K562 (cell line): ENCODE results near the gene MRI1. TPM values are rescaled to one million over a fixed set of nuclear protein-coding genes. Genes with fewer than 3 reads are reported as not detected.

Experiments used
- CHD2 ChIP-seq: IDR thresholded peaks from 2 replicates; pipeline ENCODE4 v1.6.1; 2011; ENCODE audit warnings: low read depth, low read length
- CREB3L1 ChIP-seq: fragments of 450-650 bp; IDR thresholded peaks from 2 replicates; pipeline ENCODE4 v1.6.1; 2014; ENCODE audit warnings: low read depth, mild to moderate bottlenecking, moderate library complexity, borderline replicate concordance
- CTBP1 ChIP-seq: fragments of 450-650 bp; IDR thresholded peaks from 2 replicates; pipeline ENCODE4 v1.6.1; 2016; ENCODE audit warnings: borderline replicate concordance
- DPF2 ChIP-seq: fragments of 450-650 bp; IDR thresholded peaks from 2 replicates; pipeline ENCODE4 v1.6.1; 2016
- ELK1 ChIP-seq: sonication (generic); formaldehyde crosslinking; IDR thresholded peaks from 2 replicates; pipeline ENCODE4 v1.8.1; 2022; ENCODE audit warnings: missing genetic modification reagents
- ESRRA ChIP-seq: fragments of 450-650 bp; IDR thresholded peaks from 2 replicates; pipeline ENCODE4 v1.6.1; 2014; ENCODE audit warnings: low read depth, mild to moderate bottlenecking, moderate library complexity, borderline replicate concordance
- GABPB1 ChIP-seq: sonication (generic); formaldehyde crosslinking; IDR thresholded peaks from 2 replicates; pipeline ENCODE4 v1.8.0; 2022; ENCODE audit warnings: mild to moderate bottlenecking, missing genetic modification reagents
- NCOA2 ChIP-seq, 2 experiments: fragments of 450-650 bp; IDR thresholded peaks; 2 replicates each; pipeline ENCODE4 v1.6.1; 2018; ENCODE audit warnings: mild to moderate bottlenecking in 2 of 2, moderate library complexity in 1 of 2; ENCODE audit not compliant: partially characterized antibody in 2 of 2
- NCOA4 ChIP-seq: fragments of 450-650 bp; IDR thresholded peaks from 2 replicates; pipeline ENCODE4 v1.6.1; 2018; ENCODE audit warnings: mild to moderate bottlenecking; ENCODE audit not compliant: partially characterized antibody
- NR4A1 ChIP-seq, 2 experiments: fragments of 250-450 bp in 1 of 2; fragments of 450-650 bp in 1 of 2; sonication (Bioruptor Pico) in 1 of 2; IDR thresholded peaks; 2 replicates each; pipeline versions ENCODE4 v1.4.0 to v1.6.1; 2016 to 2020; ENCODE audit warnings: mild to moderate bottlenecking in 2 of 2, missing compliant biosample characterization in 1 of 2, missing genetic modification characterization in 1 of 2, moderate library complexity in 1 of 2
- RBM25 ChIP-seq: fragments of 200-400 bp; formaldehyde crosslinking; IDR thresholded peaks from 2 replicates; pipeline ENCODE4 v1.6.1; 2018; ENCODE audit warnings: low read length, low read depth, moderate library complexity; ENCODE audit not compliant: severe bottlenecking
- SIN3A ChIP-seq, 2 experiments: fragments of 150-350 bp in 1 of 2; IDR thresholded peaks; 2 replicates each; pipeline ENCODE4 v1.6.1; 2011 to 2016; ENCODE audit warnings: borderline replicate concordance in 2 of 2, low read depth in 2 of 2, low read length in 2 of 2, mild to moderate bottlenecking in 2 of 2, moderate library complexity in 2 of 2; ENCODE audit not compliant: control insufficient read depth in 1 of 2
- SIN3B ChIP-seq: fragments of 450-650 bp; IDR thresholded peaks from 2 replicates; pipeline ENCODE4 v1.6.1; 2017; ENCODE audit warnings: low read depth, mild to moderate bottlenecking, moderate library complexity
- TSC22D4 ChIP-seq: fragments of 450-650 bp; IDR thresholded peaks from 2 replicates; pipeline ENCODE4 v1.6.1; 2016; ENCODE audit warnings: missing genetic modification characterization, missing biosample characterization, control low read depth
- U2AF2 ChIP-seq: fragments of 200-400 bp; formaldehyde crosslinking; optimal IDR thresholded peaks from 2 replicates; pipeline ENCODE3; 2017; ENCODE audit warnings: low read depth, mild to moderate bottlenecking, low read length
- YY1 ChIP-seq, 3 experiments: IDR thresholded peaks; 2 replicates each; pipeline ENCODE4 v1.6.1; 2011; ENCODE audit warnings: low read length in 2 of 3, mild to moderate bottlenecking in 2 of 3, moderate library complexity in 2 of 3, borderline replicate concordance in 1 of 3, control low read depth in 1 of 3, low read depth in 1 of 3; ENCODE audit not compliant: insufficient read depth in 3 of 3, insufficient replicate concordance in 2 of 3, control insufficient read depth in 1 of 3, insufficient read length in 1 of 3; ENCODE audit errors: extremely low read depth in 1 of 3
- ZNF324 ChIP-seq: fragments of 250-450 bp; sonication (Bioruptor Pico); IDR thresholded peaks from 2 replicates; pipeline ENCODE4 v1.4.0; 2020; ENCODE audit warnings: mild to moderate bottlenecking
- polyA plus RNA-seq, 8 experiments: library from polyadenylated mRNA; depleted of rRNA in 4 of 8; stranded (reverse) in 5 of 8; unstranded in 3 of 8; fragments of >200 nt; fragmentation: Nextera tagmentation in 2 of 8; fragmentation: Illumina TruSeq in 1 of 8; extraction: Ambion mirVana in 2 of 8; extraction: Trizol in 1 of 8; gene quantifications; 2 replicates each; pipeline versions ENCODE4 v1.2.1 to v1.2.3, GENCODE V29; 2011 to 2014; ENCODE audit warnings: inconsistent platforms in 1 of 8, missing spikeins in 1 of 8
- total RNA-seq, 7 experiments: library from RNA; depleted of rRNA in 6 of 7; stranded (reverse); fragments of >200 nt in 6 of 7; fragmentation: Illumina TruSeq in 2 of 7; extraction: Trizol in 2 of 7; gene quantifications; 2 replicates each; pipeline versions ENCODE4 v1.2.1 to v1.2.3, GENCODE V29; 2011 to 2021; ENCODE audit warnings: low replicate concordance in 1 of 7
- TF ChIP-seq, protein P1 (sequence below): fragments of 250-450 bp; sonication (Bioruptor Pico); IDR thresholded peaks from 2 replicates; pipeline ENCODE4 v1.4.0; 2020; ENCODE audit warnings: mild to moderate bottlenecking, moderate library complexity, borderline replicate concordance
- TF ChIP-seq, protein P2 (sequence below): IDR thresholded peaks from 2 replicates; pipeline ENCODE4 v1.6.1; 2011; ENCODE audit not compliant: insufficient read length; ENCODE audit errors: extremely low read depth

The MRI1 gene
- total and polyA plus RNA-seq, 9 of the 15 experiments (the other 6 are each of a cell fraction or from before 2014, with no cell fraction given), result 5.5 to 57.4 (median 28.2) TPM

DNA sequence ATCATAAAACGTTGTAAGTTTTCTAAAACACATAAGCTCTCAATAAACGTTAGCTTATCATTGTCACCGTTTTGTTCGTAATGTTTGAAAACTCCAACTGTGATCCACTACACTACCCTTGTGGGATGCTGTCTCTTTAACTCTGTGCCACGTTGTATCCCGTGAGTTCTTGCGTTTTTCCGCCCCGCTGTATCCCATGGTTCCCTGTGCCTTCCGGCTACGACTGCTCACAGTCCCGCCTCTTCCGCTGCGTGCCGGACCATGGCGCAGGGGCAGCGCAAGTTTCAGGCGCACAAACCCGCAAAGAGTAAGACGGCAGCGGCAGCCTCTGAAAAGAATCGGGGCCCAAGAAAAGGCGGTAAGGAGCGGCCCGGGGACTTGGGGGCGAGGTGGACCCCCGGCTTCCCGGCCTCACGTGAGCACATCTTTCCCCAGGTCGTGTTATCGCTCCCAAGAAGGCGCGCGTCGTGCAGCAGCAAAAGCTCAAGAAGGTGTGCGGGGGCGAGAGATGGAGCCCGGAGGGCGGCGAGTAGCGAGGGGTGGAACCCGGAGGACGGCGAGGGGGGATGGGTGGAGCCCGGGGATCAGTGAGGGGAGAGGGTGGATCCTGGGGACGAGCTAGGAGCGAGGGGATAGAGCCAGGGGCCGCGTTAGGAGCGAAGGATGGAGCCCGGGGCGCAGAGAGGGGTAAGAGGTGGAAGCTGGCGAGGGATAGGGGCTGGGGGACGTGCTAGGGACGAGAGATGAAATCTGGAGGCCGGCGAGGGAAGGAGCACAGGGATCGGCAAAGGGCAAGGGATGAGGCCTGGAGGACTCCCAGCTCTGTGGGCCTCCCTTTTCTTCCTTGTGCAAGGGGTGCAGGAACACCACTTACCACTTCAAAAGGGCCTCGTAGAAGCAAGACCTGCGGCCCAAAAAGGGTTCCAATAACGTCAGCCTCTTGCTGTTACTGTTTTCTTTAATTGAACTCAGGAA is 10.2 kb downstream of the MRI1 start, which contains the start of gene C19orf53 (continued):
- TF ChIP-seq NR4A1 (CRISPR knock-in tag; IDR thresholded peaks at IDR 0.05) (no peak), NR4A1 (tag; IDR thresholded peaks at IDR 0.05) (0 out of 2 replicates have a peak, but pooled peaks have one; percentile 19), YY1 (IDR thresholded peaks at IDR 0.05; ENCODE audit: borderline replicate concordance in 1 of 3, control insufficient read depth in 1 of 3, extremely low read depth in 1 of 3, insufficient read depth in 3 of 3, insufficient read length in 1 of 3, insufficient replicate concordance in 2 of 3, low read depth in 1 of 3, low read length in 2 of 3) (peak; percentile 32 to 90 (median 83)), ESRRA (peak; percentile 59; the same call in 1 of the 2 replicates), NCOA2 (IDR thresholded peaks at IDR 0.05; ENCODE audit: partially characterized antibody in 2 of 2) (no peak), CHD2 (peak; percentile 71), GABPB1 (peak; percentile 97), TSC22D4 (tag) (no peak), CREB3L1 (peak; percentile 93), ZNF324 (CRISPR knock-in tag) (no peak), SIN3B (peak; percentile 93), U2AF2 (no peak), ELK1 (CRISPR knock-in tag) (no peak), DPF2 (peak; percentile 74), NCOA4 (no peak), CTBP1 (peak; percentile 77; the same call in 1 of the 2 replicates), RBM25 (no peak), SIN3A (IDR thresholded peaks at IDR 0.05; ENCODE audit: borderline replicate concordance in 2 of 2, control insufficient read depth in 1 of 2, low read depth in 2 of 2, low read length in 2 of 2) (peak; percentile 58 to 80; a peak in 2 of 4 replicates)
- TF ChIP-seq, protein P1, sequence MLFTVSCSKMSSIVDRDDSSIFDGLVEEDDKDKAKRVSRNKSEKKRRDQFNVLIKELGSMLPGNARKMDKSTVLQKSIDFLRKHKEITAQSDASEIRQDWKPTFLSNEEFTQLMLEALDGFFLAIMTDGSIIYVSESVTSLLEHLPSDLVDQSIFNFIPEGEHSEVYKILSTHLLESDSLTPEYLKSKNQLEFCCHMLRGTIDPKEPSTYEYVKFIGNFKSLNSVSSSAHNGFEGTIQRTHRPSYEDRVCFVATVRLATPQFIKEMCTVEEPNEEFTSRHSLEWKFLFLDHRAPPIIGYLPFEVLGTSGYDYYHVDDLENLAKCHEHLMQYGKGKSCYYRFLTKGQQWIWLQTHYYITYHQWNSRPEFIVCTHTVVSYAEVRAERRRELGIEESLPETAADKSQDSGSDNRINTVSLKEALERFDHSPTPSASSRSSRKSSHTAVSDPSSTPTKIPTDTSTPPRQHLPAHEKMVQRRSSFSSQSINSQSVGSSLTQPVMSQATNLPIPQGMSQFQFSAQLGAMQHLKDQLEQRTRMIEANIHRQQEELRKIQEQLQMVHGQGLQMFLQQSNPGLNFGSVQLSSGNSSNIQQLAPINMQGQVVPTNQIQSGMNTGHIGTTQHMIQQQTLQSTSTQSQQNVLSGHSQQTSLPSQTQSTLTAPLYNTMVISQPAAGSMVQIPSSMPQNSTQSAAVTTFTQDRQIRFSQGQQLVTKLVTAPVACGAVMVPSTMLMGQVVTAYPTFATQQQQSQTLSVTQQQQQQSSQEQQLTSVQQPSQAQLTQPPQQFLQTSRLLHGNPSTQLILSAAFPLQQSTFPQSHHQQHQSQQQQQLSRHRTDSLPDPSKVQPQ (CRISPR knock-in tag), result no peak
- TF ChIP-seq, protein P2, sequence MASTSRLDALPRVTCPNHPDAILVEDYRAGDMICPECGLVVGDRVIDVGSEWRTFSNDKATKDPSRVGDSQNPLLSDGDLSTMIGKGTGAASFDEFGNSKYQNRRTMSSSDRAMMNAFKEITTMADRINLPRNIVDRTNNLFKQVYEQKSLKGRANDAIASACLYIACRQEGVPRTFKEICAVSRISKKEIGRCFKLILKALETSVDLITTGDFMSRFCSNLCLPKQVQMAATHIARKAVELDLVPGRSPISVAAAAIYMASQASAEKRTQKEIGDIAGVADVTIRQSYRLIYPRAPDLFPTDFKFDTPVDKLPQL, result no peak
